HG02678 (cell line): ENCODE data around the gene RNF182.
"Not testable (repeated sequence)": the region's sequence is repeated elsewhere in the genome, so short reads cannot be mapped to it uniquely, and the experiment has no call there.

Experiments
- ATAC-seq: cut with Tn5 transposase; IDR thresholded peaks from one replicate; pipeline ENCODE4 v1.9.1; 2021; ENCODE audit warnings: mild to moderate bottlenecking, moderate library complexity; ENCODE audit not compliant: unreplicated experiment

RNF182 gene

GRCh38 chr6:13916230-13916944 lies 8.4 kb upstream of the RNF182 start:
- no peak for ATAC-seq

DNA sequence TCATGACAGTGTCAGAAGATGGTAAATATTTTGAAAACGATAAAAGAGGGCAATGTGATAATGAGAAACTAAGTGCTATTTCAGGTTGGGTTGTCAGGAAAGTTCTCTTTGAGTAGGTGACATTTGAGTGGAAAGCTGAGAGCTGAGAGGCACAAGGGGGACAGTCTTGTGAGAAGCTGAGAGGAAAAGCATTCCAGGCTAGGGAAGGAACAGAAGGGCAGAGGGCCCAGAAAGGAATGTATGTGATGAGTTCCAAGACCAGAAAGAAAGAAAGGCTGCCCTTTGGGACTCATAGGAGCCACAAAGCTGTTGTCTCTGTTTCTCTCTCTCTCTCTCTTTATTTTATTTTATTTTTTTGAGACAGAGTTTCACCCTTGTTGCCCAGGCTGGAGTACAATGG lies 7.6 kb upstream of the RNF182 start:
- ATAC-seq: no peak

DNA sequence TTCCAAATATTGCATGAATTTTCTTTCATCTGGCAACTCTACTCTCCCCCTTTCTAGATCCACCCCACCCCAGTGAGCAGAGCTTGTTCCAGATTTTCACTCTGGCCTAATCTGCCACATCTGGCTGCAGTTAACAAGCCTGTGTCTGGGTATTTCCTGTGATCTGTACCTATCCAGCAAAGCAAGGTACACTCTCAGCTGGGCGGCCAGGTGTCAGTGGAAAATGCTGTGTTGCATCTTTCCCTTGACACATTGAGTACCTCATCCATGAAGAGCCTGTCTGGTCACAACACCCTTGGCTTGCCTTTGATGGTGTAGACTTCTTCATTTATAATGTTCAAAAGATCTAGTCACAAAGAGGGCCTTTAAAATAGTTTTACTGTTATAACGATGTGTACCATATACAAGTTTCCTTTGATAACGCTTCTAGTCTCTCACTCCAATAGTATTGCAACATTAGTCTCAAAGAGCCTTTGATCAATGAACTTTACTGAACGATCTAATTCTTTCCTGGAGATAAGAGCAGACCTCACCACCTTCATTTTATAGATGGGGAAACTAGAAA lies 6.0 kb upstream of the RNF182 start:
- ATAC-seq: no peak

DNA sequence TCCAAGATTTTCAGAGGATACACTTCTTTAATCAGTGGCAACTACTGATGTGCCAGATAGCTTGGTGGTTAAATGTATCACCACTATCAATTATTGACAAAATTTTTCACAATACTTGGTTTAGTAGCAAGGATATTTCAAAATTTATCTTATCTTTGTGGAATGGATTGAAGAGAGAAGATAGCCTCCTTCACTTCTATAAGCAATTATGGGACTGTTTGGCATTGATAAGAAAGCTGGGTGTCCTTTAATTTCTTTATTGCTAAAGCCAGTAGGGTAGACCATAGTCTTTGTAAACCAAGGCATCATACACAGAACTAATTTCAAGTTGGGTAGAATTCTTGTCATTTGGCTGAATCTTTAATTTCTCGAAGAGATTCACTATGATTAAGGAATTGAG lies 4.9 kb upstream of the RNF182 start:
- no peak for ATAC-seq

DNA sequence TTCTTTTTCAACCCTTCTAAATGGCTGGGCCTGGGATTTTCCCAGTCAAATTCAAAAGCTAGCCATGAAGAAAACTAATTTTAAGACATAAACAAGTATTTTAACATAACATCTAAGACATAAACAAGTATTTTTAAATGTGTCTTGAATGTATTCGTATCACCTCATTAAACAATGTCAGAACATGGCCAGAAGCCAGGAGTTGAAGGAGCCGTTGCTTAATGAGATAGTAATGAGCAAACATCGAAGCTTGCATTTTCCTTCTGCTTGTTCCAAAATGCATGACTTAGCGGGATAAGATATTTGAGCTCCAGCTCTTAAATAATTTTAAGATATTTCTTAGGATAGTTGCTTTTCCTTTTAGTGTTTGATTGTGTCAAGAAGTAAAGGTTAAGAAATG lies 4.2 kb upstream of the RNF182 start:
- no peak for ATAC-seq

- no peak for ATAC-seq
These were observed 2.0 kb upstream of the RNF182 start for GRCh38 chr6:13922750-13923149.

DNA sequence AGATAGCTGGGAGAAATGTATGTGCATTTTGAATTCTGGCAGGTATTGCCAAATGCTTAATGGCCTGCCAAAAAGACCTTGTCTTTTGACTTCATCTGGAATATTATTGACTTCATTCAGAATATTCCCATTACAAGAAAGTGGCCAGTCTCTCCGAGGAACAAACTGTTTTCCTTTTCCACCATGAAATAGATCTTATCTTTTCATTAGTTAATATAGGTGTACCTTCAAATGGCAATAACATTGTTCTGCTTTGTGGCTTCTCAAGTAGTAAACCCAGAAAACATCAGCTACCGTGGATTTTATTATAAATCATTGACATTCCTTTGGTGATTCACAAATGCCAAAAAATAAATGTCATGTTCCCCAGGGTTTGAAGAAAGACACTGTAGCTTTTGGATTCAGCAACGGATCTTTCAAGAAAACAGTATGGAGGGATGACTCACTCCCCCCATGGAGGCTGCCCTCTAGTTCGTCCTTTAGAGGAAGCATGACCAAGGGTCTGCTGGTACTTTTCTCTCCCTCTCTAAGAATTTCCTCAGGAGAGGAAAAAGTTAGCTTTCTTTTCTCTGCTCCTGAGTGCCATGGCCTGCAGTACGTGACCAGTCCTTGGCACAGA lies 1.1 kb upstream of the RNF182 start:
- no peak for ATAC-seq

DNA sequence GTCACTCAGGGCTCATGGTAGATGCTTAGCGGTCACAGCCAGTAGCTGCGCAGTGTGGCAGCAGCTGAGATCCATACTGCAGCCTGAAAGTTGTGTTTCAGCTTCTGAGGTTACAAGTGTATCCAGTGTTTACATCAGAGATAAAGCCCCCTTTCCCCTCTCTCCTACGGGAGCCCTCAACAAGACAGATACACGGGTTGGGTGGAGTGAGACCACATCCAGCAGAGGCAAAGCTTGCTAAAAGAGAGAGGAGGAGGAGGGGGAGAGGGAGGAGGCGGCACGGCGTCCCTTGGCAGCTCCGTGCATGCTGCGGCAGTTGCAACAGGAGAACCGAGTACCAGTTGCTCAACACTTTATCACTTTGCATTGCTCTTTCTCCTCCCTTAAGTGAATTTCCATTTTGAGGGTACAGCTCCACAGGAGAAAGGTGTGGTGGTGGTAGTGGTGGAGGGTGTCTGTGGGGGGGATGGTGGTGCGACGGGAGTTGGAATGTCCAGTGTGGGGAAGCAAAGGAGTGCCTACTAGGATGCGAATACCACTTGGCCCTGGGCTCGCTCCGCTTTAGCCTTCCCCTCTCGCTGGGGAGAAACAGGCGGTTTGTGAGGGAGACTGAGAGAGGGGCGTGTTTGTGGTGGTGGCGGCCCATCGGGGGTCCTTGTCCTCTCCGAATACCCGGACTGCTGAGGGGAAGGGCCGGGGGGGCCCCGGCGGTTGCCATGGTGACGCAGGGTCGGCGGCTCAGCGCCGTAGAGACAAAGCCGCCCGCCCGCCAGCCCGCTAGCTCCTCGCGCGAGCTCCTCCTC lies 405 bp upstream of the RNF182 start:
- ATAC-seq: no peak

GRCh38 chr6:13926378-13926777 lies 1.6 kb downstream of the RNF182 start:
- ATAC-seq: no peak

DNA sequence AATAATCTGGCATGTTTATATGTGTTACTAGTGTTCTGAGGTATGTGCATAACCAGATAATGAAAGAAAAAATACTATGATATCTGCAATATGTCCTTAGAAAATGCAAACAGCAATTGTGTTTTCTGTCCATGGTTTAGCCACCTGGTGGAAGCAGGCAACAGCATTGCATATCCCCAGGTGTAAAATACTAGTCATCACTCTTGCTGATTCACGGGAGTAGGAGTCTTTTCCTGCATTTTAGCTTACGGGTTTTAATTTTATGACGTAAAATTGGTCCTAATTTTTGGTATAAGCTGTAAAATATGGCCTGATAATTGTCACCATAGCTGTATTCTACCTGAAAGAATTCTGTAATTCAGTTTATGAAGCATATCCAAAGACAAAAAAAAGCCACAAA lies 2.5 kb downstream of the RNF182 start:
- ATAC-seq: no peak

DNA sequence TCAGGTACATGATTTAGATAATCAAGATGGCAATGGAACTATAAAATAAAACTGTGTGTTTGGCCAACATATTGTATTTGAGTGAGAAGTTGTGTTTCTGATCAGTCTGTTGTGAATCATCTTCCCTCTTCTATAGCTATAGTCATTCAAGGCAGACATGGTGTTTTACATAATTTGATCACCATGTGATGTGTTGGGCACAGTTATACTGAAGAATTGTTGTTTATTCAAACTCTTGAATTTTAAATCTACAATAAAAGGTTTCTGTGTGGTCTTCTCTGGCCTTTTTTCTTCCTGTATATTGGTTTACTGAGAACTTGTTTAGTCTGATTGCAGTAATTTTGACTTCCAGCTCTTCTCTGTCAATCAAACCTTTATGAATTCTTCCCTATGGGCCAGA lies 4.4 kb downstream of the RNF182 start:
- ATAC-seq: no peak

- ATAC-seq: no peak
These were observed 7.1 kb downstream of the RNF182 start for GRCh38 chr6:13931797-13932402.

GRCh38 chr6:13932785-13933184 lies 8.0 kb downstream of the RNF182 start:
- ATAC-seq: no peak

GRCh38 chr6:13934721-13935120 lies 10.0 kb downstream of the RNF182 start:
- ATAC-seq: no peak

GRCh38 chr6:13935190-13935880 lies 10.6 kb downstream of the RNF182 start:
- ATAC-seq: no peak

GRCh38 chr6:13935881-13936261 lies 11.1 kb downstream of the RNF182 start:
- not testable (repeated sequence) for ATAC-seq

DNA sequence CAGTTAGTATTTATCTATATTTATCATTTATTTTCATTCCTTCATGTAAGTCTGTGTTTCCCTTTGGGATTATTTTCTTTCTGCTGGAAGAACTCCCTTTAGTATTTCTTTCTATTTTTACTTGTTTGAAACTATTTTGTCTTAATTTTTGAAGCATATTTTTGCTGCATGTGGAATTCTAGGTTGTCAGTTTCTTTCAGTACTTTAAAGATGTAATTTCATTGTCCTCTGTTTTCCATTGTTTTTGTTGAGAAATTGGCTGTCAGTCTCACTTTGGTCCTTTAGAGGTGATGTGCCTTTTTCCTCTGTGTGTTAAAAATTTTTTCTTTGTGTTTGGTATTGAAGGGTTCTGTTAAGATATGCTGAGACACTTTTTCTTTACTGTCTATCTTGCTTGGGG lies 17.1 kb downstream of the RNF182 start:
- no peak for ATAC-seq

DNA sequence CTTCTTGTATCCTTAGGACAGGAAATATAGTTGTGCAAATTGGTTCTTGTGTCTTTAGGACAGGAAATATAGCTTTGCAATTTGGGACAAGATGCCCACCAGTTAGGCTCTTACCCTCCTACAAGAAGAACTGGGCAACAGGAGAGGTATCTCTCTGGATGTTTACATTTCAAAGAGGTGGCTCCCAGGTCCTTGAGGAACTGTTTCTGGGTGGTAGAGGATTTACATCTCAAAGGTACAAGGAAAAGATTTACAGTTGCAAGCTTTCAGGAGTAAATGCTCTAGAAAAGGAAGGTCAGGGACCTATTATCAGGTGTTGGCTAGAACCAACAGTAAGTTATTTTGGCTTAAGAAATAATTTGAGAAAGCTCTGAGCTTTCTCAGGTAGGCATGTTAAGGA lies 19.2 kb downstream of the RNF182 start:
- ATAC-seq: no peak

GRCh38 chr6:13946506-13946905 lies 21.8 kb downstream of the RNF182 start:
- no peak for ATAC-seq

DNA sequence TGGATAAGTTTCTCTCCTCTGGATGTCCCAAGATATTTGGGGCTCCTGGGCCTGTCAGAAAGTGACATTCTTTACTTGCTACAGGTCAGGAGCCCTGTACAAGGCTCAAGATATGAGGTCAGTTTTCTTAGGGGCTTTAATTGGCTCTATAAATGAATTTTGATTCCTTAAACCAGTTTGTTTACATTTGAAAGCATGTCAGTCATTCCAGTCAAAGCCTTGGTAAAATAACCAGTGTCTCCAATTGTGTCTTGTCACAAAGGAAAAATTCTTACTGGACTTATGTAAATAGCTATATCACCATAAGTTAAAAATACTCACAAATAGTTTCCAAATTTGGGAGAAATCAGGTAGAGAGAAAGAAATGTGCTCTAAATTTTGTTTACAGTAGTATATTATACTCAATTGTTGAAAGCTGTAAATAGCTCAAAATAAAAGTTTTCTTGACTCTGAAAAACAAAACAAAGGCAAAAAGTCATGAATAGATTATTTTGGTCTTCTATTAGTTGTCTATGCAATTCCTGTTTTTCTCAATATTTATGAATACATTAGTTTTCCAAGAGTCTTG lies 22.9 kb downstream of the RNF182 start:
- ATAC-seq: no peak
